Endothelial cell of umbilical vein (primary cell): ENCODE results near the gene FRYL. TPM values are rescaled to one million over a fixed set of nuclear protein-coding genes. Genes with fewer than 3 reads are reported as not detected.

ENCODE experiments used
- BruUV-seq: library from RNA; stranded (reverse); fragments of 400-500 nt; replicated peaks from 2 replicates; lab custom pipeline; 2021; lab: Mats Ljungman, UMichigan
- CTCF ChIA-PET: fragments of 300-600, 350-600 bp; sonication (Branson Sonifier 250); formaldehyde crosslinking; loops from one replicate; lab custom pipeline; 2021; ENCODE audit warnings: antibody characterized with exemption, inconsistent platforms; lab: Charles Lee
- POLR2A ChIA-PET: fragments of 300-600, 350-600 bp; sonication (Branson Sonifier 250); formaldehyde crosslinking; loops from one replicate; lab custom pipeline; 2021; ENCODE audit warnings: antibody characterized with exemption, inconsistent platforms; lab: Charles Lee
- DNase-seq: peaks from one replicate; pipeline ENCODE4 v3.0.0-alpha.2; 2011; ENCODE audit warnings: low read depth, low spot score
- FAIRE-seq: peaks from 2 replicates; lab custom pipeline; 2011; peaks lifted over from hg19 to GRCh38; lab: Jason Lieb, UNC
- H2AFZ ChIP-seq: 2 replicates; pipeline ENCODE4 v1.6.0; 2012; ENCODE audit warnings: low read depth, low read length, control low read depth, inconsistent platforms
- H3K27ac ChIP-seq: 2 replicates; pipeline ENCODE4 v1.5.1; 2011; ENCODE audit warnings: low read depth, mild to moderate bottlenecking, control low read depth, low read length, moderate library complexity; ENCODE audit not compliant: insufficient read depth
- H3K27me3 ChIP-seq, 2 experiments: 2 replicates each; pipeline versions ENCODE4 v1.6.0 to v1.6.1; 2011; ENCODE audit warnings: low read length in 2 of 2, mixed read lengths in 1 of 2; ENCODE audit not compliant: control insufficient read depth in 2 of 2, insufficient read depth in 2 of 2
- H3K36me3 ChIP-seq, 2 experiments: 2 replicates in 1 of 2; 3 replicates in 1 of 2; pipeline ENCODE4 v1.5.1; 2011; ENCODE audit warnings: low read length in 2 of 2, mild to moderate bottlenecking in 1 of 2, moderate library complexity in 1 of 2; ENCODE audit not compliant: control insufficient read depth in 2 of 2, insufficient read depth in 2 of 2; ENCODE audit errors: extremely low read depth in 1 of 2
- H3K4me1 ChIP-seq: 3 replicates; pipeline ENCODE4 v1.5.1; 2011; ENCODE audit warnings: mild to moderate bottlenecking, low read length; ENCODE audit not compliant: control insufficient read depth, insufficient read depth; ENCODE audit errors: extremely low read depth
- H3K4me2 ChIP-seq: 2 replicates; pipeline ENCODE4 v1.6.1; 2011; ENCODE audit warnings: low read length, control low read depth, mixed read lengths; ENCODE audit not compliant: insufficient read depth
- H3K4me3 ChIP-seq, 3 experiments: fragments of 200-600 bp in 1 of 3; sonication (generic), shearing (Covaris generic) in 1 of 3; replicated peaks in 1 of 3; 2 replicates each; pipeline ENCODE4 v1.5.1; 2011 to 2016; ENCODE audit warnings: control low read depth in 3 of 3, low read length in 3 of 3, mild to moderate bottlenecking in 2 of 3, inconsistent platforms in 1 of 3, low read depth in 1 of 3, moderate library complexity in 1 of 3; ENCODE audit not compliant: insufficient read depth in 1 of 3
- H3K79me2 ChIP-seq: 2 replicates; pipeline ENCODE4 v1.6.0; 2012; ENCODE audit warnings: low read length, inconsistent platforms; ENCODE audit not compliant: control insufficient read depth, insufficient read depth
- H3K9ac ChIP-seq: replicated peaks from 2 replicates; pipeline ENCODE3; 2011; ENCODE audit warnings: low read length, control low read depth; ENCODE audit not compliant: insufficient read depth; ENCODE audit errors: extremely low read depth
- H3K9me1 ChIP-seq: replicated peaks from 3 replicates; pipeline ENCODE4 v1.6.0; 2011; ENCODE audit warnings: mild to moderate bottlenecking, low read length; ENCODE audit not compliant: control insufficient read depth, insufficient read depth; ENCODE audit errors: extremely low read depth
- H3K9me3 ChIP-seq: replicated peaks from 2 replicates; pipeline ENCODE4 v1.5.1; 2012; ENCODE audit warnings: low read length, inconsistent platforms; ENCODE audit not compliant: control insufficient read depth, insufficient read depth
- H4K20me1 ChIP-seq: replicated peaks from 2 replicates; pipeline ENCODE3; 2011; ENCODE audit warnings: mild to moderate bottlenecking, low read length; ENCODE audit not compliant: control insufficient read depth, insufficient read depth; ENCODE audit errors: extremely low read depth
- EZH2 ChIP-seq: IDR thresholded peaks from 2 replicates; pipeline ENCODE4 v1.6.1; 2012; ENCODE audit warnings: borderline replicate concordance, low read depth, mild to moderate bottlenecking, moderate library complexity, low read length, inconsistent platforms; ENCODE audit not compliant: severe bottlenecking
- FOS ChIP-seq: IDR thresholded peaks from 2 replicates; pipeline ENCODE4 v1.6.1; 2011; ENCODE audit warnings: mild to moderate bottlenecking, low read length, moderate library complexity, borderline replicate concordance; ENCODE audit not compliant: insufficient read depth
- GATA2 ChIP-seq: IDR thresholded peaks from 2 replicates; pipeline ENCODE4 v1.7.0; 2011; ENCODE audit warnings: low read depth, mild to moderate bottlenecking, moderate library complexity, mixed read lengths, low read length; ENCODE audit not compliant: insufficient read length, insufficient read depth
- JUN ChIP-seq: IDR thresholded peaks from 2 replicates; pipeline ENCODE4 v1.6.1; 2011; ENCODE audit warnings: borderline replicate concordance, low read depth; ENCODE audit not compliant: insufficient read length, insufficient read depth
- MYC ChIP-seq: IDR thresholded peaks from one replicate; pipeline ENCODE4 v1.6.1; 2011; ENCODE audit warnings: mild to moderate bottlenecking, low read depth, low read length
- POLR2A ChIP-seq: IDR thresholded peaks from 2 replicates; pipeline ENCODE4 v1.6.1; 2012; ENCODE audit warnings: low read depth, mild to moderate bottlenecking, control low read depth, low read length
- POLR2AphosphoS5 ChIP-seq: IDR thresholded peaks from 2 replicates; pipeline ENCODE4 v1.6.1; 2012; ENCODE audit warnings: low read depth, mild to moderate bottlenecking, control low read depth, low read length, moderate library complexity; ENCODE audit not compliant: insufficient read depth
- dilution Hi-C: fragments of 300-500 bp; cut with MboI; formaldehyde crosslinking; loops from one replicate; pipeline ENCODE4 v1.15.0; 2019; ENCODE audit warnings: low sequenced_read_pairs; ENCODE audit not compliant: extremely low pct_ligation_motif_present
- intact Hi-C: fragments of 100-400 bp; cut with micrococcal nuclease; formaldehyde crosslinking; loops from one replicate; pipeline ENCODE4 v1.10.0; 2022
- polyA plus RNA-seq, 4 experiments: library from polyadenylated mRNA; depleted of rRNA in 3 of 4; stranded (reverse) in 3 of 4; unstranded in 1 of 4; fragments of >200 nt; gene quantifications; 2 replicates each; pipeline versions ENCODE4 v1.2.1 to v1.2.3, GENCODE V29; 2011 to 2012; ENCODE audit warnings: missing spikeins in 1 of 4
- total RNA-seq: library from RNA; stranded (reverse); gene quantifications from 2 replicates; pipeline ENCODE4 v1.2.3, GENCODE V29; 2021
- TF ChIP-seq, protein P1 (sequence below), 2 donors: IDR thresholded peaks; 1 replicate in 1 of 2; 2 replicates in 1 of 2; pipeline ENCODE4 v1.5.1; 2011; ENCODE audit warnings: low read length in 2 of 2, mild to moderate bottlenecking in 2 of 2, moderate library complexity in 2 of 2, control low read depth in 1 of 2, inconsistent platforms in 1 of 2, low read depth in 1 of 2; ENCODE audit not compliant: insufficient read depth in 1 of 2; ENCODE audit errors: extremely low read depth in 1 of 2
- TF ChIP-seq, protein P2 (sequence below): IDR thresholded peaks from 2 replicates; pipeline ENCODE4 v1.6.1; 2011; ENCODE audit not compliant: insufficient read depth, insufficient read length

Gene FRYL
- total and polyA plus RNA-seq, 2 donors (not counting 3 experiments of a cell fraction or from before 2014, with no cell fraction given): 17.0 to 84.9 TPM

DNA sequence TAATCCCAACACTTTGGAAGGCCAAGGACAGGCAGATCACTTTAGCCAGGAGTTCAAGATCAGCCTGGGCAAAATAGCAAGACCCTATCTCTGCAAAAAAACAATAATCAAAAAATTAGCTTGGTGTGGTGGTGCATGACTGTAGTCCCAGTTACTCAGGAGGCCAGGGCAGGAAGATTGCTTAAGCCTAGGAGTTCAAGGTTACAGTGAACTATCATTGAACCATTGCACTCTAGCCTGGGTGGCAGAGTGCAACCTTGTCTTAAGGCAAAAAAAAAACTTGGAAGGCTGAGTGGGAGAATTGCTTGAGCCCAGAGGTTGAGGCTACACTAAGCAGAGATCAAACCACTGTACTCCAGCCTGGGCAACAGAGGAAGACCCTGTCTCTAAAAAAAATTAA, 5.2 kb upstream of the FRYL start:
- dilution Hi-C loops: no loop called here
- intact Hi-C loops: no loop called here
- Histone ChIP-seq H3K36me3 (no peaks in the 10 kb centered on the region), H3K4me3 (no peak overlapping the region), H3K27me3 (no peaks in the 10 kb centered on the region), H3K9me3 (no peaks in the 10 kb centered on the region), H3K4me1 (peaks cover 8% of the 10 kb centered on the region), H2AFZ (no peak overlapping the region), H3K9ac (no peak overlapping the region), H3K4me2 (no peak overlapping the region), H3K79me2 (no peaks in the 10 kb centered on the region), H4K20me1 (no peaks in the 10 kb centered on the region), H3K27ac (no peak overlapping the region), H3K9me1 (no peaks in the 10 kb centered on the region)
- ChIA-PET CTCF (interaction anchor here (1.0 kb wide), 1 partner anchor 206 kb away, joined by 3 read pairs; no protein-coding TSS in a partner anchor), POLR2A (no interaction called here)
- no peak for DNase-seq
- TF ChIP-seq, protein P1, sequence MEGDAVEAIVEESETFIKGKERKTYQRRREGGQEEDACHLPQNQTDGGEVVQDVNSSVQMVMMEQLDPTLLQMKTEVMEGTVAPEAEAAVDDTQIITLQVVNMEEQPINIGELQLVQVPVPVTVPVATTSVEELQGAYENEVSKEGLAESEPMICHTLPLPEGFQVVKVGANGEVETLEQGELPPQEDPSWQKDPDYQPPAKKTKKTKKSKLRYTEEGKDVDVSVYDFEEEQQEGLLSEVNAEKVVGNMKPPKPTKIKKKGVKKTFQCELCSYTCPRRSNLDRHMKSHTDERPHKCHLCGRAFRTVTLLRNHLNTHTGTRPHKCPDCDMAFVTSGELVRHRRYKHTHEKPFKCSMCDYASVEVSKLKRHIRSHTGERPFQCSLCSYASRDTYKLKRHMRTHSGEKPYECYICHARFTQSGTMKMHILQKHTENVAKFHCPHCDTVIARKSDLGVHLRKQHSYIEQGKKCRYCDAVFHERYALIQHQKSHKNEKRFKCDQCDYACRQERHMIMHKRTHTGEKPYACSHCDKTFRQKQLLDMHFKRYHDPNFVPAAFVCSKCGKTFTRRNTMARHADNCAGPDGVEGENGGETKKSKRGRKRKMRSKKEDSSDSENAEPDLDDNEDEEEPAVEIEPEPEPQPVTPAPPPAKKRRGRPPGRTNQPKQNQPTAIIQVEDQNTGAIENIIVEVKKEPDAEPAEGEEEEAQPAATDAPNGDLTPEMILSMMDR (IDR thresholded peaks at IDR 0.05; ENCODE audit: extremely low read depth in 1 of 2, insufficient read depth in 1 of 2, low read depth in 1 of 2, low read length in 2 of 2): no peak
- no peak for FAIRE-seq
- BruUV-seq: no TSS peak

DNA sequence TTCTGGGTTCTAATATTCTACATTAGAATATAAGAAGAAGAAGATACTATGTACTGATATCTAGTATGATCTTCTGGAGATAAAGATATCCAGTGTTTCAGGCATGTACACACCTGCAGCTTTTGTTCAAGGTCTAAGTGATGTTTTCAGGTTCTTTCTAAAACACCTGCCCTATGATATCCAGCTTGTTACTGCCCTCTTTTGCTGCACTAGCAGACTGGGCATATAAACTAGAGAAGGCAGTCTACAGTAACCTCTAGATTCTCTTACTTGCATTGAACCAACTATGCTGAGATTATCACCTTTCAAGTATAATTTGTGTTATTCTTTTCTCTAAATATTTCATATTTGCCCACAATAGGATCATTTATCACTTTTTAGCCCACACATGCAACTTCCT, 1.9 kb upstream of the FRYL start:
- CTCF ChIA-PET: interaction anchor here (1.4 to 3.7 kb wide), 3 partner anchors 9 to 203 kb away, joined by 3 to 41 read pairs (median 7); no protein-coding TSS in a partner anchor

More for the DNA sequence above, 1.9 kb upstream of the FRYL start:
- intact Hi-C loops: loop anchor here (2.0 kb wide), 1 partner anchor 99 kb away; no protein-coding TSS in a partner anchor
- no peaks in the 10 kb centered on the region for H3K36me3 ChIP-seq
- no peak overlapping the region for H2AFZ ChIP-seq
- no peak for DNase-seq
- dilution Hi-C loops: no loop called here
- H3K27me3 ChIP-seq: no peaks in the 10 kb centered on the region
- no peaks in the 10 kb centered on the region for H4K20me1 ChIP-seq
- no peak overlapping the region for H3K4me2 ChIP-seq
- no peak overlapping the region for H3K9ac ChIP-seq
- no peaks in the 10 kb centered on the region for H3K9me3 ChIP-seq
- no TSS peak for BruUV-seq
- no peak overlapping the region for H3K4me3 ChIP-seq
- H3K9me1 ChIP-seq: no peaks in the 10 kb centered on the region
- H3K27ac ChIP-seq: no peak overlapping the region
- no peak for FAIRE-seq
- H3K4me1 ChIP-seq: peaks cover 21% of the 10 kb centered on the region
- no peak for TF ChIP-seq FOS
- TF ChIP-seq POLR2A: no peak
- TF ChIP-seq EZH2: no peak
- TF ChIP-seq GATA2: no peak
- no peak for TF ChIP-seq POLR2AphosphoS5
- no peak for TF ChIP-seq JUN
- TF ChIP-seq, protein P2, sequence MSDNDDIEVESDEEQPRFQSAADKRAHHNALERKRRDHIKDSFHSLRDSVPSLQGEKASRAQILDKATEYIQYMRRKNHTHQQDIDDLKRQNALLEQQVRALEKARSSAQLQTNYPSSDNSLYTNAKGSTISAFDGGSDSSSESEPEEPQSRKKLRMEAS: no peak
- TF ChIP-seq MYC: no peak
- TF ChIP-seq, protein P1 (IDR thresholded peaks at IDR 0.05; ENCODE audit: extremely low read depth in 1 of 2, insufficient read depth in 1 of 2, low read depth in 1 of 2, low read length in 2 of 2): no peak
- peaks cover 23% of the 10 kb centered on the region for H3K79me2 ChIP-seq
- POLR2A ChIA-PET: no interaction called here
